ENCODE results near the gene PROX2.

Gene PROX2

GRCh38 chr14:74875941-74876913 lies at the start of gene PROX2:
PROX2 (minus strand) TSS chr14:74876145; CDS start chr14:74863834, 12,311 bp downstream.
- Mint-ChIP-seq H3K27me3 (no peaks in the 10 kb centered on the region), H3K27ac (peak within 1 kb of the TSS; percentile 35), H3K36me3 (ENCODE audit: low read depth) (no peaks in the 10 kb centered on the region), H3K4me1 (ENCODE audit: low read depth) (peaks cover 35% of the 10 kb centered on the region), H3K4me3 (peak within 1 kb of the TSS; percentile 16), H3K9me3 (no peaks in the 10 kb centered on the region)
- peak; percentile 55 for DNase-seq

- H3K4me1 Mint-ChIP-seq (ENCODE audit: low read depth) = peaks cover 7% of the 10 kb centered on the region
- no peaks in the 10 kb centered on the region for H3K9me3 Mint-ChIP-seq
- H3K4me3 Mint-ChIP-seq = no peak overlapping the region
- no peak overlapping the region for H3K27ac Mint-ChIP-seq
- H3K27me3 Mint-ChIP-seq = peaks cover 3% of the 10 kb centered on the region
- H3K36me3 Mint-ChIP-seq (ENCODE audit: low read depth) = peaks cover 4% of the 10 kb centered on the region
- no peak for DNase-seq
Observed at GRCh38 chr14:74924061-74924460, 48.1 kb upstream of the PROX2 start.

- DNase-seq = peak; percentile 82
- Mint-ChIP-seq H3K4me3 (peak within 1 kb of the TSS; percentile 79), H3K36me3 (ENCODE audit: low read depth) (peaks cover 4% of the 10 kb centered on the region), H3K27ac (peak within 1 kb of the TSS; percentile 78), H3K4me1 (ENCODE audit: low read depth) (peaks cover 7% of the 10 kb centered on the region), H3K9me3 (no peaks in the 10 kb centered on the region), H3K27me3 (peaks cover 3% of the 10 kb centered on the region)
Observed at GRCh38 chr14:74922752-74923401, 46.9 kb upstream of the PROX2 start, which contains the start of gene RPS6KL1. RPS6KL1 (minus strand) TSS chr14:74923260; CDS start chr14:74921541, 1,719 bp downstream.

GRCh38 chr14:74921987-74922751 lies 46.2 kb upstream of the PROX2 start:
- H3K27me3 Mint-ChIP-seq = peaks cover 3% of the 10 kb centered on the region
- peaks cover 7% of the 10 kb centered on the region for H3K4me1 Mint-ChIP-seq (ENCODE audit: low read depth)
- H3K36me3 Mint-ChIP-seq (ENCODE audit: low read depth) = peaks cover 4% of the 10 kb centered on the region
- peak overlapping the region; percentile 79 for H3K4me3 Mint-ChIP-seq
- DNase-seq = no peak
- H3K27ac Mint-ChIP-seq = peak overlapping the region; percentile 78
- H3K9me3 Mint-ChIP-seq = no peaks in the 10 kb centered on the region

GRCh38 chr14:74921053-74921620 lies 45.2 kb upstream of the PROX2 start:
- H3K4me3 Mint-ChIP-seq = no peak overlapping the region
- peaks cover 5% of the 10 kb centered on the region for H3K36me3 Mint-ChIP-seq (ENCODE audit: low read depth)
- H3K27me3 Mint-ChIP-seq = peaks cover 3% of the 10 kb centered on the region
- DNase-seq = no peak
- H3K9me3 Mint-ChIP-seq = no peaks in the 10 kb centered on the region
- no peak overlapping the region for H3K27ac Mint-ChIP-seq
- peaks cover 7% of the 10 kb centered on the region for H3K4me1 Mint-ChIP-seq (ENCODE audit: low read depth)

- Mint-ChIP-seq H3K27ac (no peak overlapping the region), H3K4me1 (ENCODE audit: low read depth) (peaks cover 7% of the 10 kb centered on the region)
- no peak for DNase-seq
Observed at GRCh38 chr14:74920281-74920680, 44.3 kb upstream of the PROX2 start.

GRCh38 chr14:74919421-74920165 lies 43.6 kb upstream of the PROX2 start:
- Mint-ChIP-seq H3K27me3 (peaks cover 3% of the 10 kb centered on the region), H3K4me3 (no peak overlapping the region), H3K4me1 (ENCODE audit: low read depth) (peaks cover 7% of the 10 kb centered on the region), H3K9me3 (no peaks in the 10 kb centered on the region), H3K36me3 (ENCODE audit: low read depth) (peaks cover 8% of the 10 kb centered on the region), H3K27ac (no peak overlapping the region)
- DNase-seq = no peak

More at GRCh38 chr14:74920281-74920680, 44.3 kb upstream of the PROX2 start:
- Mint-ChIP-seq H3K9me3 (no peaks in the 10 kb centered on the region), H3K36me3 (ENCODE audit: low read depth) (peaks cover 8% of the 10 kb centered on the region), H3K27me3 (peaks cover 3% of the 10 kb centered on the region), H3K4me3 (no peak overlapping the region)

GRCh38 chr14:74918380-74918779 lies 42.4 kb upstream of the PROX2 start:
- H3K36me3 Mint-ChIP-seq (ENCODE audit: low read depth) = peaks cover 8% of the 10 kb centered on the region
- peaks cover 4% of the 10 kb centered on the region for H3K4me1 Mint-ChIP-seq (ENCODE audit: low read depth)
- no peak overlapping the region for H3K27ac Mint-ChIP-seq
- no peak overlapping the region for H3K4me3 Mint-ChIP-seq
- DNase-seq = no peak
- H3K9me3 Mint-ChIP-seq = no peaks in the 10 kb centered on the region
- no peaks in the 10 kb centered on the region for H3K27me3 Mint-ChIP-seq

GRCh38 chr14:74917646-74918081 lies 41.7 kb upstream of the PROX2 start:
- no peak overlapping the region for H3K4me3 Mint-ChIP-seq
- DNase-seq = no peak
- H3K4me1 Mint-ChIP-seq (ENCODE audit: low read depth) = peaks cover 4% of the 10 kb centered on the region
- H3K9me3 Mint-ChIP-seq = no peaks in the 10 kb centered on the region
- peaks cover 8% of the 10 kb centered on the region for H3K36me3 Mint-ChIP-seq (ENCODE audit: low read depth)
- no peak overlapping the region for H3K27ac Mint-ChIP-seq
- H3K27me3 Mint-ChIP-seq = no peaks in the 10 kb centered on the region

GRCh38 chr14:74917178-74917543 lies 41.2 kb upstream of the PROX2 start:
- Mint-ChIP-seq H3K4me3 (no peak overlapping the region), H3K9me3 (no peaks in the 10 kb centered on the region), H3K27me3 (no peaks in the 10 kb centered on the region), H3K4me1 (ENCODE audit: low read depth) (peaks cover 2% of the 10 kb centered on the region), H3K27ac (no peak overlapping the region), H3K36me3 (ENCODE audit: low read depth) (peaks cover 8% of the 10 kb centered on the region)
- DNase-seq = no peak

GRCh38 chr14:74915826-74916225 lies 39.9 kb upstream of the PROX2 start:
- Mint-ChIP-seq H3K4me1 (ENCODE audit: low read depth) (no peaks in the 10 kb centered on the region), H3K4me3 (no peak overlapping the region), H3K27me3 (no peaks in the 10 kb centered on the region), H3K9me3 (no peaks in the 10 kb centered on the region), H3K36me3 (ENCODE audit: low read depth) (peaks cover 8% of the 10 kb centered on the region), H3K27ac (no peak overlapping the region)
- DNase-seq = no peak

GRCh38 chr14:74915426-74915825 lies 39.5 kb upstream of the PROX2 start:
- no peaks in the 10 kb centered on the region for H3K4me1 Mint-ChIP-seq (ENCODE audit: low read depth)
- H3K36me3 Mint-ChIP-seq (ENCODE audit: low read depth) = peaks cover 8% of the 10 kb centered on the region

GRCh38 chr14:74913986-74914573 lies 38.1 kb upstream of the PROX2 start:
- Mint-ChIP-seq H3K9me3 (no peaks in the 10 kb centered on the region), H3K4me1 (ENCODE audit: low read depth) (no peaks in the 10 kb centered on the region), H3K4me3 (no peak overlapping the region), H3K36me3 (ENCODE audit: low read depth) (peaks cover 4% of the 10 kb centered on the region), H3K27me3 (no peaks in the 10 kb centered on the region), H3K27ac (no peak overlapping the region)
- no peak for DNase-seq

More at GRCh38 chr14:74915426-74915825, 39.5 kb upstream of the PROX2 start:
- Mint-ChIP-seq H3K27ac (no peak overlapping the region), H3K9me3 (no peaks in the 10 kb centered on the region), H3K4me3 (no peak overlapping the region), H3K27me3 (no peaks in the 10 kb centered on the region)
- DNase-seq = no peak

All from activated T-cell treated with anti-CD3 and anti-CD28 coated beads, Interleukin-2, amount 50 U/mL, for 24 hours (primary cell).